ENCODE results near the gene THEMIS. TPM values are rescaled to one million over a fixed set of nuclear protein-coding genes. Genes with fewer than 3 reads are reported as not detected.
"Not testable (repeated sequence)": the region's sequence is repeated elsewhere in the genome, so short reads cannot be mapped to it uniquely, and the experiment has no call there.

The THEMIS gene
- total RNA-seq, 2 experiments from 2014 or later = 152 to 155 TPM

- H3K36me3 Mint-ChIP-seq = peaks cover 37% of the 10 kb centered on the region
- peak overlapping the region; percentile 65 for H3K27ac Mint-ChIP-seq
- no peaks in the 10 kb centered on the region for H3K27me3 Mint-ChIP-seq
- H3K4me1 Mint-ChIP-seq = peaks cover 56% of the 10 kb centered on the region
- no peaks in the 10 kb centered on the region for H3K9me3 Mint-ChIP-seq
- DNase-seq = no peak
- POLR2A ChIA-PET = interaction anchor here (0.9 to 1.3 kb wide), 4 partner anchors 11 to 66 kb away, joined by 3 to 5 read pairs (median 3); no protein-coding TSS in a partner anchor
- ATAC-seq (ENCODE audit: low read depth) = no peak
- peak overlapping the region; percentile 37 for H3K4me3 Mint-ChIP-seq
Measured at GRCh38 chr6:127904160-127904559, 3.3 kb upstream of the THEMIS start.

- Mint-ChIP-seq H3K4me3 (peak overlapping the region; percentile 61), H3K27ac (peak overlapping the region; percentile 5), H3K4me1 (peaks cover 50% of the 10 kb centered on the region), H3K9me3 (no peaks in the 10 kb centered on the region), H3K36me3 (peaks cover 41% of the 10 kb centered on the region), H3K27me3 (no peaks in the 10 kb centered on the region)
- DNase-seq (no peak), ATAC-seq (ENCODE audit: low read depth) (no peak)
- POLR2A ChIA-PET = interaction anchor here (3.2 to 5.0 kb wide), 3 partner anchors 15 to 66 kb away, joined by 25 to 48 read pairs (median 30); no protein-coding TSS in a partner anchor
Measured at GRCh38 chr6:127902933-127903332, 2.1 kb upstream of the THEMIS start.

- H3K27ac Mint-ChIP-seq = peak overlapping the region; percentile 91
- peak overlapping the region; percentile 98 for H3K4me3 Mint-ChIP-seq
- no peaks in the 10 kb centered on the region for H3K27me3 Mint-ChIP-seq
- POLR2A ChIA-PET = interaction anchor here (0.7 to 5.0 kb wide), 4 partner anchors 70 to 82 kb away, joined by 3 to 64 read pairs (median 6); no protein-coding TSS in a partner anchor
- DNase-seq (no peak), ATAC-seq (ENCODE audit: low read depth) (no peak)
- H3K36me3 Mint-ChIP-seq = peaks cover 41% of the 10 kb centered on the region
- H3K9me3 Mint-ChIP-seq = no peaks in the 10 kb centered on the region
- peaks cover 22% of the 10 kb centered on the region for H3K4me1 Mint-ChIP-seq
Measured at GRCh38 chr6:127897484-127897883, 3.4 kb downstream of the THEMIS start.

- DNase-seq (no peak), ATAC-seq (ENCODE audit: low read depth) (no peak)
- POLR2A ChIA-PET = interaction anchor here (1.0 to 2.0 kb wide), 3 partner anchors 40 to 86 kb away, joined by 4 to 6 read pairs (median 6); no protein-coding TSS in a partner anchor
- Mint-ChIP-seq H3K36me3 (peaks cover 58% of the 10 kb centered on the region), H3K4me3 (peak overlapping the region; percentile 80), H3K9me3 (no peaks in the 10 kb centered on the region), H3K27ac (peak overlapping the region; percentile 81), H3K27me3 (no peaks in the 10 kb centered on the region), H3K4me1 (peaks cover 37% of the 10 kb centered on the region)
Measured at GRCh38 chr6:127894051-127894450, 6.8 kb downstream of the THEMIS start.

- DNase-seq (no peak), ATAC-seq (ENCODE audit: low read depth) (peak; percentile 17)
- POLR2A ChIA-PET = interaction anchor here (1.8 to 2.0 kb wide), 3 partner anchors 9 to 87 kb away, joined by 4 to 6 read pairs (median 6); no protein-coding TSS in a partner anchor
- peaks cover 55% of the 10 kb centered on the region for H3K36me3 Mint-ChIP-seq
- H3K27me3 Mint-ChIP-seq = no peaks in the 10 kb centered on the region
- H3K4me1 Mint-ChIP-seq = peaks cover 38% of the 10 kb centered on the region
- H3K9me3 Mint-ChIP-seq = no peaks in the 10 kb centered on the region
- peak overlapping the region; percentile 80 for H3K4me3 Mint-ChIP-seq
- peak overlapping the region; percentile 81 for H3K27ac Mint-ChIP-seq
Measured at GRCh38 chr6:127893541-127893940, 7.3 kb downstream of the THEMIS start.

GRCh38 chr6:127891731-127892326 is 9.0 kb downstream of the THEMIS start:
- Mint-ChIP-seq H3K4me1 (peaks cover 47% of the 10 kb centered on the region), H3K9me3 (peaks cover 2% of the 10 kb centered on the region), H3K36me3 (peaks cover 53% of the 10 kb centered on the region), H3K27me3 (no peaks in the 10 kb centered on the region), H3K4me3 (peak overlapping the region; percentile 52), H3K27ac (peak overlapping the region; percentile 38)
- DNase-seq (no peak), ATAC-seq (ENCODE audit: low read depth) (peak; percentile 32)
- POLR2A ChIA-PET = interaction anchor here (0.6 to 2.6 kb wide), 11 partner anchors 7 to 97 kb away, joined by 3 to 10 read pairs (median 5); partner anchors contain the start of gene THEMIS

- Mint-ChIP-seq H3K9me3 (peaks cover 5% of the 10 kb centered on the region), H3K4me1 (peaks cover 65% of the 10 kb centered on the region), H3K36me3 (peaks cover 64% of the 10 kb centered on the region), H3K4me3 (no peak overlapping the region), H3K27me3 (no peaks in the 10 kb centered on the region), H3K27ac (no peak overlapping the region)
- POLR2A ChIA-PET = interaction anchor here (0.6 kb wide), 1 partner anchor 66 kb away, joined by 3 read pairs; no protein-coding TSS in a partner anchor
- no peak for ATAC-seq (ENCODE audit: low read depth)
- DNase-seq = no peak
Measured at GRCh38 chr6:127886603-127887002, 14.3 kb downstream of the THEMIS start.

GRCh38 chr6:127884134-127884533 is 16.7 kb downstream of the THEMIS start:
- DNase-seq (no peak), ATAC-seq (ENCODE audit: low read depth) (no peak)
- Mint-ChIP-seq H3K27me3 (no peaks in the 10 kb centered on the region), H3K36me3 (peaks cover 50% of the 10 kb centered on the region), H3K9me3 (peaks cover 5% of the 10 kb centered on the region), H3K4me1 (peaks cover 72% of the 10 kb centered on the region), H3K27ac (peak overlapping the region; percentile 37), H3K4me3 (peak overlapping the region; percentile 17)
- POLR2A ChIA-PET = interaction anchor here (1.4 kb wide), 1 partner anchor 9 kb away, joined by 4 read pairs; no protein-coding TSS in a partner anchor

- not testable (repeated sequence) for DNase-seq; H3K27me3 Mint-ChIP-seq; ATAC-seq (ENCODE audit: low read depth); H3K9me3 Mint-ChIP-seq; H3K4me3 Mint-ChIP-seq; H3K27ac Mint-ChIP-seq
- Mint-ChIP-seq H3K36me3 (peaks cover 45% of the 10 kb centered on the region), H3K4me1 (peaks cover 75% of the 10 kb centered on the region)
- POLR2A ChIA-PET = interaction anchor here (1.5 to 1.8 kb wide), 2 partner anchors 10 to 97 kb away, joined by 4 to 10 read pairs; no protein-coding TSS in a partner anchor
Measured at GRCh38 chr6:127881949-127882348, 18.9 kb downstream of the THEMIS start.

- DNase-seq (no peak), ATAC-seq (ENCODE audit: low read depth) (no peak)
- POLR2A ChIA-PET = interaction anchor here (0.8 to 1.7 kb wide), 5 partner anchors 11 to 99 kb away, joined by 3 to 5 read pairs (median 4); partner anchors contain the start of gene THEMIS
- no peaks in the 10 kb centered on the region for H3K9me3 Mint-ChIP-seq
- H3K36me3 Mint-ChIP-seq = peaks cover 43% of the 10 kb centered on the region
- H3K27me3 Mint-ChIP-seq = no peaks in the 10 kb centered on the region
- H3K4me1 Mint-ChIP-seq = peaks cover 72% of the 10 kb centered on the region
- H3K4me3 Mint-ChIP-seq = peak overlapping the region; percentile 75
- H3K27ac Mint-ChIP-seq = peak overlapping the region; percentile 86
Measured at GRCh38 chr6:127880429-127880828, 20.4 kb downstream of the THEMIS start.

GRCh38 chr6:127879685-127880084 is 21.2 kb downstream of the THEMIS start:
- DNase-seq (peak; percentile 55), ATAC-seq (ENCODE audit: low read depth) (peak; percentile 71)
- Mint-ChIP-seq H3K27ac (peak overlapping the region; percentile 86), H3K36me3 (peaks cover 45% of the 10 kb centered on the region), H3K9me3 (peaks cover 2% of the 10 kb centered on the region), H3K4me3 (peak overlapping the region; percentile 75), H3K4me1 (peaks cover 72% of the 10 kb centered on the region), H3K27me3 (no peaks in the 10 kb centered on the region)
- POLR2A ChIA-PET = interaction anchor here (0.7 to 1.7 kb wide), 5 partner anchors 12 to 379 kb away, joined by 3 to 5 read pairs (median 3); no protein-coding TSS in a partner anchor

GRCh38 chr6:127878115-127878514 is 22.7 kb downstream of the THEMIS start:
- DNase-seq (no peak), ATAC-seq (ENCODE audit: low read depth) (peak; percentile 9)
- Mint-ChIP-seq H3K36me3 (peaks cover 47% of the 10 kb centered on the region), H3K4me3 (peak overlapping the region; percentile 61), H3K4me1 (peaks cover 66% of the 10 kb centered on the region), H3K9me3 (peaks cover 9% of the 10 kb centered on the region), H3K27me3 (no peaks in the 10 kb centered on the region), H3K27ac (no peak overlapping the region)
- POLR2A ChIA-PET = interaction anchor here (1.1 kb wide), 1 partner anchor 22 kb away, joined by 5 read pairs; the partner anchor contains the start of gene THEMIS

GRCh38 chr6:127877231-127877630 is 23.6 kb downstream of the THEMIS start:
- H3K36me3 Mint-ChIP-seq = peaks cover 53% of the 10 kb centered on the region
- ATAC-seq (ENCODE audit: low read depth) = no peak
- peak overlapping the region; percentile 60 for H3K27ac Mint-ChIP-seq
- H3K4me3 Mint-ChIP-seq = peak overlapping the region; percentile 61
- no peaks in the 10 kb centered on the region for H3K27me3 Mint-ChIP-seq
- peaks cover 11% of the 10 kb centered on the region for H3K9me3 Mint-ChIP-seq
- H3K4me1 Mint-ChIP-seq = peaks cover 62% of the 10 kb centered on the region
- POLR2A ChIA-PET = no interaction called here
- DNase-seq = no peak
